Nephron progenitor cell (in vitro differentiated cells): ENCODE results near the gene CIT.
"Not testable (repeated sequence)": the region's sequence is repeated elsewhere in the genome, so short reads cannot be mapped to it uniquely, and the experiment has no call there.

ENCODE experiments used
- DNase-seq: peaks from one replicate; pipeline ENCODE4 v3.0.0; 2021
- H3K27ac Mint-ChIP-seq: 2 replicates; pipeline ENCODE4 v1.8.0; 2021; ENCODE audit warnings: mild to moderate bottlenecking, moderate library complexity, mixed read lengths
- H3K27me3 Mint-ChIP-seq: 2 replicates; pipeline ENCODE4 v1.8.0; 2021; ENCODE audit warnings: mild to moderate bottlenecking, low read depth, mixed read lengths; ENCODE audit not compliant: poor library complexity
- H3K36me3 Mint-ChIP-seq: 2 replicates; pipeline ENCODE4 v1.8.0; 2021; ENCODE audit warnings: low read depth, mixed read lengths
- H3K4me1 Mint-ChIP-seq: 2 replicates; pipeline ENCODE4 v1.8.0; 2021; ENCODE audit warnings: mixed read lengths
- H3K4me3 Mint-ChIP-seq: 2 replicates; pipeline ENCODE4 v1.8.0; 2021; ENCODE audit warnings: mild to moderate bottlenecking, moderate library complexity, mixed read lengths
- H3K9me3 Mint-ChIP-seq: 2 replicates; pipeline ENCODE4 v1.8.0; 2021; ENCODE audit warnings: mild to moderate bottlenecking, moderate library complexity, mixed read lengths
- CTCF ChIP-seq: fragments of 200-600 bp; sonication (generic); IDR thresholded peaks from 2 replicates; pipeline ENCODE4 v1.5.0; 2021; ENCODE audit warnings: antibody characterized with exemption

The CIT gene

GRCh38 chr12:119664642-119665041 lies 212.5 kb downstream of the CIT start:
- peaks cover 21% of the 10 kb centered on the region for H3K4me1 Mint-ChIP-seq
- no peak overlapping the region for H3K4me3 Mint-ChIP-seq
- H3K27ac Mint-ChIP-seq, result no peak overlapping the region
- no peaks in the 10 kb centered on the region for H3K9me3 Mint-ChIP-seq
- H3K27me3 Mint-ChIP-seq, result peaks cover 20% of the 10 kb centered on the region
- H3K36me3 Mint-ChIP-seq, result no peaks in the 10 kb centered on the region
- no peak for DNase-seq
- TF ChIP-seq CTCF, result no peak

GRCh38 chr12:119661882-119662281 lies 215.2 kb downstream of the CIT start:
- no peak for DNase-seq
- Mint-ChIP-seq H3K4me3 (no peak overlapping the region), H3K27ac (no peak overlapping the region), H3K36me3 (no peaks in the 10 kb centered on the region), H3K4me1 (peaks cover 5% of the 10 kb centered on the region), H3K27me3 (peaks cover 27% of the 10 kb centered on the region), H3K9me3 (no peaks in the 10 kb centered on the region)
- no peak for TF ChIP-seq CTCF

- no peak overlapping the region for H3K4me3 Mint-ChIP-seq
- no peak for DNase-seq
- H3K36me3 Mint-ChIP-seq, result no peaks in the 10 kb centered on the region
- TF ChIP-seq CTCF, result no peak
- H3K27ac Mint-ChIP-seq, result no peak overlapping the region
- H3K4me1 Mint-ChIP-seq, result peaks cover 5% of the 10 kb centered on the region
- H3K27me3 Mint-ChIP-seq, result peaks cover 27% of the 10 kb centered on the region
- no peaks in the 10 kb centered on the region for H3K9me3 Mint-ChIP-seq
Measured at GRCh38 chr12:119660076-119660475, 217.0 kb downstream of the CIT start.

GRCh38 chr12:119659289-119659897 lies 217.7 kb downstream of the CIT start:
- Mint-ChIP-seq H3K4me1 (peaks cover 5% of the 10 kb centered on the region), H3K36me3 (no peaks in the 10 kb centered on the region), H3K4me3 (no peak overlapping the region), H3K27ac (no peak overlapping the region), H3K9me3 (peaks cover 3% of the 10 kb centered on the region), H3K27me3 (peaks cover 27% of the 10 kb centered on the region)
- DNase-seq, result peak; percentile 54
- TF ChIP-seq CTCF, result peak; percentile 92

GRCh38 chr12:119658166-119658565 lies 219.0 kb downstream of the CIT start:
- Mint-ChIP-seq H3K9me3 (peaks cover 15% of the 10 kb centered on the region), H3K27me3 (peaks cover 31% of the 10 kb centered on the region)
- not testable (repeated sequence) for H3K4me3 Mint-ChIP-seq, H3K36me3 Mint-ChIP-seq, DNase-seq, H3K27ac Mint-ChIP-seq, H3K4me1 Mint-ChIP-seq

GRCh38 chr12:119657001-119657400 lies 220.1 kb downstream of the CIT start:
- not testable (repeated sequence) for H3K4me1 Mint-ChIP-seq, DNase-seq, H3K27ac Mint-ChIP-seq, H3K4me3 Mint-ChIP-seq, H3K36me3 Mint-ChIP-seq
- peaks cover 27% of the 10 kb centered on the region for H3K9me3 Mint-ChIP-seq
- peaks cover 20% of the 10 kb centered on the region for H3K27me3 Mint-ChIP-seq

- no peak for DNase-seq
- Mint-ChIP-seq H3K9me3 (peaks cover 34% of the 10 kb centered on the region), H3K4me1 (no peaks in the 10 kb centered on the region), H3K27ac (no peak overlapping the region), H3K27me3 (peaks cover 13% of the 10 kb centered on the region), H3K4me3 (no peak overlapping the region), H3K36me3 (no peaks in the 10 kb centered on the region)
- no peak for TF ChIP-seq CTCF
Measured at GRCh38 chr12:119652665-119653064, 224.5 kb downstream of the CIT start.
